HuH-7.5 (cell line): Measurements from ENCODE around the gene IL11RA.
"Not testable (repeated sequence)": the region's sequence is repeated elsewhere in the genome, so short reads cannot be mapped to it uniquely, and the experiment has no call there.

Experiments
- DNase-seq: peaks from one replicate; pipeline ENCODE4 v3.0.0; 2011; ENCODE audit warnings: low spot score

Gene IL11RA

DNA sequence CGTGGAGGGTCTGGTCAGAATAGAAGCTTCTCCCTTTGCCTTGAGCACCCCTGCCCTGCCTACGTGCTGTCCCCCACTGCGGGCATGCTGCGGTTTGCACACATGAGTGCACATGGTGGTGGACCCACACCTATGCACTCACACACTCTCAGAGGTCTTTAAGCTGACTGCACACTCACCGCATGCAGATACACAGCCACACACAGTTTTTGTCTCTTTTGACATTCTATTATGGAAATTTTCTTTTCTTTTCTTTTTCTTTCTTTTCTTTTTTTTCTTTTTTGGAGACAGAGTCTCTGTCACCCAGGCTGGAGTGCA lies 22.5 kb upstream of the IL11RA start:
- no peak for DNase-seq

DNA sequence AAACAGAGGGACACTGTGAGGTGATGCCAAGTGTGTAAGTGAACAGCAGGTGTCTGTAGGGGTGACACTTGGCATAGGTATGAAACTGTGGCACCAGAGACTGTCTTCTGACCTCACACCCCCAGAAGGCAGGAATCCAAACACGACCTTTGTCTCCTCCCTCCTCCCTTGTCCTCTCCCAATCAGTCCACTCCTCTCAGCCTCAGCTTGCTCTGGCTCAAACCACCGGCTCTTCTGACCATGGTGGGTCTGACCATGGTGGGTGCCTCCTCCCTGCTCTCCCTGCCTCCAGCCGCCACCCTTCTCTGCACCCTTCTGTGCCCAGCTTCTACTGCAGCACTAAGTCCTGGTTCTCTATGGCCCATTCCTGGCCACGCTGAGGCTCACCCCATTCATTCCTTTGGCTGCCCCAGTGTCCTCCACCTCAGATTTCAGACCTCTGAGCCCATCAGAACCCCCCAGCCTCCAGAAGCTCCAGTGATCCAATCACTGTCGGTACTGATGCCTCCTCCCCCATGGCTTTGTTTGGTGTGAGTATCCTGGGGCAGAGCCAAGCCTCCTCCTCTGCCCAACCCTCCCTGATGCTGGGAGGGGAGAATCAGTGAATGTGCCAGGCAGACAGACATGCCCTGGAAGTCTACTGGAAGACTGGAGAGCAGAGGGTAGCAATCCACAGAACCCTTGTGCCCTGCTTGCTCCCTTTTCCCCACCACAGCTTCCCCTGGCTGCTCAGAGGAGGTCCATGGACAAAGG lies 21.4 kb upstream of the IL11RA start:
- DNase-seq = no peak

DNA sequence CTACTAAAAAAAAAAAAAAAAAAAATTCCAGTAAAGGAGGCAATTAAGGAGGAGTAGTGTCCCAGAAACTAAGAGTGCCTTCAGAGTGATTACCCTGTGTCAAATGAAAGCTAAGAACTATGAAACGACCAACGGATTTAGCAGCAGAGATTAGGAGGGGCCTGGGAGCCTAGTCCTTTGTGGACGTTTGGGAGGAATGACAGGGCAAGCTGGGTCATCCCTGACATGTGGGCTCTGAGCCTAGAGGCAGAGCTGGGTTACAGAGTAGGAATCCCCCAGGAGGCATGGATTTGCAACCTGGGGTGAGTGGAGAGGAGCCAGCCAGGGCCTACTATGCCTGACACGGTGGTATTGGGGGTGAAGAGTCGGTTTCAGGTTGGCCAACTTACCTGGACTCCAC lies 18.8 kb upstream of the IL11RA start:
- DNase-seq = no peak

DNA sequence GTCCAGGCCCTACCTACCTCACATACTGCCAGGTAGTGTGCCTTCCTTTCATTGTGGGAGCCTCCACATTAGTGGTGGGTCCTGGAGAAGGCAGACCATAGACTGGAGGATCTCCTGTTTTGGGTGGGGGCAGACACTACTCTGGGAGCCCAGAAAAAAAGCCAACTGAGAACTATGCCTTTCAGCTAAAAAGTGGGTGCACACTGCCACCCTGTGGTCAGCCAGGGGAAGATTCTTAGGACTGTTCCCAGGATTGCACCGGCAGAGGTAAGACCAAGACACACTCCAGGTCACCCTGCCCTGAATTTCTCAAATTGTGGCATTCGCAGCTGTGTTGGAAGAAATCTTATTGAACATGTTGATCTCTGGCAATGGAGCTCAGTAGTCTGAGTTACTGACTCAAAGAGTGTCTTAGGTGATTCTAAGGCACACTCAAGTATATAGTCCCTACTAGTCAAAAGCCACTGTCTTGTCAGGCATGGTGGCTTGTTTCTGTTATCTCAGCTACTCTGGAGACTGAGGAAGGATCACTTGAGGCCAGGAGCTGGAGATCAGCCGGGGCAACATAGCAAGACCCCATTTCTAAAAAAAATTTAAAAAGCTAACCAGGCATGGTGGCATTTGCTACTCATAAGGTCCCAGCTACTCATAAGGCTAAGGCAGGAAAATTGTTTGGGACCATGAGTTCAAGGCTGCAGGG lies 18.0 kb upstream of the IL11RA start:
- DNase-seq = peak; percentile 65

DNA sequence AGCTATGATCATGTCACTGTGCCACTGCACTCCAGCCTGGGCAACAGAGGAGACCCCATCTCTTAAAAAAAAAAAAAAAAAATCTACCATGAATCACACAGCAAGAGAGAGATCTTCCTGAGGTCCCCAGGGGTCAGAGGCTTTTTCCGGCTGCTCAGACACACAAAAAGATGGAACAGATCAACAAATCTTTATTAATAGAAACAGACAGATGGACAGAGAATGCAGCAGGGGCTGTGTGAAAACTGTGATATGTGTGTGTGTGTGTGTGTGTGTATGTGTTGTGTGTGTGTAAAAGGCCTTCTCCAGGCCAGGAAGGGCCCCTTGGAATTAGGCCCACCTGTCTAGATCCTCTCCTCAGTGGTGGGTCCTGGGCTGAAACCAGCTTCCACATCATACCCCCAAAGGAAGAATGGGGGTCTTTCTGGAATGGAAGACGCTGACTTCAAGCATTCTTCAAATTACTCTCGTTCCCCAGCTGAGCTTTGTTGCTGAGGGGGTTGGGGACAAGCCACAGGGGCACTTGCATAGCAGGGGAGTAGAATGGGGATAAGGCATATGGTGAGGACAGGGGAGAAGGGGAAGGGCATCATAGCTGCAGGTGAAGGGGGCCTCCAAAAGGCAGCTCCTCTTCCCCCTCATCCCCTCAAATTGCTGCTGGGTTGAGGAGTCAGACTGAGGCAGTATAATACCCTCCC lies 17.3 kb upstream of the IL11RA start:
- no peak for DNase-seq

DNA sequence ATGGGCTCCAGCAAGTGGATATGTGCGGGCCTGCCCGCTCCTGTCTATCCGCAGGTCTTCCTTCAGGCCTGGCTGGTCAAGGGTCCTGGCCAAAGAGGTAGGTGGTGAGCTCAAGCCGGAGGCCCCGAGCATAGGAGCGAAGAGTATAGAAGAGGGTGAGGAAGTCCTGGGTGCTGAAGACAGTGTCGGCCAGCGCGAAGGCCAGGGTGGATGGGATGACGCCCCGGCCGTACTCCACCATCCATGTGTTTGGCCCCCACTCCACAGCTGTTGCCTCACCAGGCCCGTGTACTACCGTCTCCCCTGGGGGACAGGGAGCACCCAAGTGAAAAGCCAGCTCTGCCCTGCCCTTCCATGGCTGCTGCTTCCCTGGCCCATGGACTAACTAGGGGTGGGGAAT lies 16.4 kb upstream of the IL11RA start:
- DNase-seq = no peak

DNA sequence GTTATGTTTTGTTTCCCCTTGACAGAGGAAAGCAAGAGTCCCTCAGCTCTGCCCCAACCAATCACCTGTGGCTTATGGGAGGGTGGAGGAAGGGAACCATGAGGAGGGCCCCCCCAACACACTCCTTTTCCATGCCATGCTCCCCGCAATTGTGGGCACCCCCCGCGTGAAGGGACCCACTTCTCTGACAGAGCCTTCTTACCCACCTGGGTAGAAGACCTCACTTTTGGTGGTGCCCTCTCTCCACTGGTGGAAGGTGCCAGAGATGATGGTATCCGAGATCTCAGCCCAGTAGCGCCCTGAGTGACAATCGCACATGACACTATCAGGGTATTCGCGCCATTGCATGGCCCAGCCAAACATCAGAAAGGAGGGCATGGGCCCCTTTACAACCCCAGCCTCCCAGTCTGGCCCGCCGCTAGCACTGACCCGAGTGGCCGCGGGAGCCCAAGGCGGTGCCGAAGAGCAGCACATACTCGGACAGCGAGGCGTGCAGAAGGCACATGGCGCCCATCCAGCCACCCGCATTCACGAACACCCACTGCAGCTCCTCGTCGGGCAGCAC lies 15.1 kb upstream of the IL11RA start:
- no peak for DNase-seq

DNA sequence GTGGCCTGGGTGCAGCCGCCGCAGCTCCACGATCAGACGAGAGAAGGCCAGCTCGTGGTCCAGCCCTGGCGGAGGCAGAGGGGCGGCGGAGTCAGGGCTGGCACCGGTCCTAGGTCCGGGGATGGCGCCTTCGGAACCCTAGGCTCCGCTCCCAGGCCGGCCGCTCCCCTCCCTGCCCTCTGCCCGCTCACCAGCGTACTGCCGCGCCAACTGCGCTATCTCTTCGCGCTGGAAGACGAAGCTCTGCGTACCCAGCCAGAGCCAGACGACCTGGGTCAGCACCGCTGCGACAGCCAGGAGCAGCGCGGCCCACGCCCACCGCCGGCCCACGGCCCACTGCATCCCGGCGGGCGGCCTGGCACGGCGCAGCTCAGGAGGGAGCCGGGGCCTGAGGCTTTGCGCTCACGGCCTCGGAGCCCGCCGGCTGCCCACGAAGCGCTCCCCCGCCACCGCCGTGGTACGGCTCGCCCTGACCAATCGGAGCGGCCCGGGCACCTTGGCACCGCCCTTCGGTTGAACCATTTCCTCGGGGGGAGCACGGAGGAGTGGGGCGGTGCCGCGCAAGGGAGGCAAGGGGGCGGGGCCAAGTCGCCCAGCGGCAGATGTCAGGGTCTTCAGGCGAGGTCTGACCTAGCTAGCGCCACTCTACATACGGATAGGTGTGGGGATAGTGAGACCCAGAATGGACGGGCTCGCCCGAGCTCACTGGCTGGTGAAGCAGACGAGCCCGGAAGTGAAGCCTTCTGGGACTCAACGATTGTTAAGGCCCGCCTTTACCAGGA lies 14.4 kb upstream of the IL11RA start, which contains the start of gene SIGMAR1:
SIGMAR1 (minus strand) TSS at position 432 of the 782 bp plus-strand sequence; CDS start at position 342, 90 bp downstream.
- DNase-seq = peak; percentile 77

DNA sequence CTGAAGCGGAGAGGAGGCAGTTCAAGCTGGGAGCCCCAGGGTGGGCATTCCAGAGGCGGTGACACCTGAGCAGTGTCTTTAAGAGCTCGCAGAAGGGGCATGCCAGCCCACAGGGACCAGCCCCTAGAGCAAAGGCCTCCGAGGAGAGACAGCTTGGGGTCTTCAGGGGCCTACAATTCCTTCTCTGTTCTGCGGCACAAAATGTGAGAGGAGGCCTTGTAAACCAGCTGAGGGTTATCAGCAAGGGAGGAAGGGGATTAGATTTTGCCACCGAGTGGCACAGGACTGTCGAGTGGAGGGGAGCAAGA lies 13.9 kb upstream of the IL11RA start:
- DNase-seq = no peak

DNA sequence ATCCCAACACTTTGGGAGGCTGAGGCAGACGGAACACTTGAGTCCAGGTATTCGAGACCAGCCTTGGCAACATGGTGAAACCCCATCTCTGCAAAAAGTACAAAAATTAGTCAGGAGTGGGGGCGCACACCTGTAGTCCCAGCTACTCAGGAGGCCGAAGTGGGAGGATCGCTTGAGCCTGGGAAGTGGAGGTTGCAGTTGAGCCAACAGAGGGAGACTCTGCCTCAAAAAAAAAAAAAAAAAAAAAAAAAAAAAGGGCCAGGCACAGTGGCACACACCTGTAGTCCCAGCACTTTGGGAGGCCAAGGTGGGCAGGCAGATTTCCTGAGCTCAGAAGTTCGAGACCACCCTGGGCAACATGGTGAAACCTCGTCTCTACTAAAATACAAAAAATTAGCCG lies 12.7 kb upstream of the IL11RA start:
- not testable (repeated sequence) for DNase-seq

DNA sequence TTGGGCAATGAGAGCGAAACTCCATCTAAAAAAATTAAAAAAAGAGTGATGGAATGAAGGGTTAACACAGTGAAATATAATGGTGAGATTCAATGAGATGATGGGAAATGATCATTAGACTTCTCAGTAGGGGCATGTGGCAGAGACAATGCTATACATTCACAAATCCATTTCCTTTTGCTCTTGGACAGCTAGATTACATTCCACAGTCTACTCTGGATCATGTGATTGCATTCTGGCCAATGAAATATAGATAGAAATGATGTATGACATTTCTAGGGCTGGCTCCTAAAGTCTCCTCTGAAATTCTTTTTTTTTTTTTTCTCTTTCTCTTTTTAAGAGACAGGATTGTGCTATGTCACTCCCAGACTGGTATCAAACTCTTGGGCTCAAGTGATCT lies 9.3 kb upstream of the IL11RA start:
- no peak for DNase-seq

DNA sequence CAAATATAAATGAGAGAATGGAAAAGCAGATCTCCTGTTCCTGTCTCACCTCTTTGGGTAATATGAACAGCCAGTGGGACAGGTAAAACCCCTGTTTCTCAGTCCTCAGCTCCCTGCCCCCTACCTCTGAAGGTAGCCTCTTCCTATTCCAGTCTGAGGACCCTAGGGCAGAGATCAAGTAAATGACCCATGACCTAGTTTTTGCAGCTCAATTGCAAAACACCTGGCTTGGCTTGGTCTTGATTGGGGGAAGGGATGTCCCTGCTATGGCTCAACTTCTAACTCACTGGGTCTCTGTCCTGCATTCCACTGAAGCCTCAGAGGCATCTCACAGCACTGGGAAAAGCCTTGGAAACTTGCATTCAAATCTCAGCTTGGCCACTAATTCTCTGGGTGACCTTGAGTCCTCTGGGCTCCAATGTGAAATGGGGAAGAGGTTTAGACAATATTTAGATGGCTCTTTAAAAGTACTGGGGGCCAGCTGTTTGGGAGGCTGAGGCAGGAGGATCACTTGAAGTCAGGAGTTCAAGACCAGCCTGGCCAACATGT lies 7.1 kb upstream of the IL11RA start:
- no peak for DNase-seq

DNA sequence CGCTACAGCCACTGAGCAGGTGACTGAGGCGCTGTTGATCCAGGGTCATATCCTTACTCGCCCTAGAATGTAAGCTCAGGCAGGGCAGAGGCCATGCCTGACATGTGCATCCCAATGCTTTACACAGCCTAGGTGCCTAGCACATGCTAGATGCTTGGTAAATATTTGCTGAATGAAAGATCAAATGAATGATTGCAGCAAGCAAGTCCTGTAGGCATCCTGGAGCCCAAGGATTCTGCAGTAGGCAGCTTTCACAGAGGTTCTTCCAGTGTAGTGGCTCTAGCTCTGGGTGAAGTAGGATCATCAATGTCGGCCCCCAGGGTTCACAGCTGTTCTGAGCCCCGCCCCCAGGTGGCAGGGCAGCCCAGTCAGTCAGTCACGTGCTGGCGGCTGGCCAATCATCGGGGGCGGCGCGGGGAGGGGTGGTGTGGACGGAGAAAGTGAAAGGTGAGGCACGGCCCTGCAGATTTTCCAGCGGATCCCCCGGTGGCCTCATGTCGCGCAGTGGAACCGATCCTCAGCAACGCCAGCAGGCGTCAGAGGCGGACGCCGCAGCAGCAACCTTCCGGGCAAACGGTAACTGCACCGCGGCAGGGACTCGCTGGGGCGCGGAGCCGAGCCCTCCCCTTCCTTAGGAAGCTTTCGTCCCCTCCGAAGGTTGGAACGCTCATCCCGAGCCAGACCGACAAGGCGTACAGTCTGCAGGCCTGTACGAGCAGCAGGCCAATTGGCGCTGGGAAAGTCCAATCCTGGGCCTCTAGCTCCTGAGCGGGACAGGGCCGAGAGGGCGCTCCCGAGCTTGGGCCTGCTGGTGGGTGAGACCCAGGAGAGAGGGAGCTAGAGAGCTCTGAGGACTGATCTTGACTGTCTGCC lies 5.5 kb upstream of the IL11RA start, which contains the start of gene GALT:
GALT (plus strand) TSS at position 465 of the 873 bp plus-strand sequence; CDS start at position 495, 30 bp downstream.
- DNase-seq = peak; percentile 84

DNA sequence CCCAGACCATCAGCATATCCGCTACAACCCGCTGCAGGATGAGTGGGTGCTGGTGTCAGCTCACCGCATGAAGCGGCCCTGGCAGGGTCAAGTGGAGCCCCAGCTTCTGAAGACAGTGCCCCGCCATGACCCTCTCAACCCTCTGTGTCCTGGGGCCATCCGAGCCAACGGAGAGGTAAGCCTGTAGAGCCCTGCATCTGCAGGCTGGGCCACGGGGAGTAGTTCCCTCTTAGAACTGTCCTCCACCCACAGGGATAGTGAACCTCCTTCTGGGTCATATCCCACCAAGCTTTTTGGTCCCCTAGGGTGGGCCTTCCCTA lies 4.9 kb upstream of the IL11RA start:
- DNase-seq = no peak

DNA sequence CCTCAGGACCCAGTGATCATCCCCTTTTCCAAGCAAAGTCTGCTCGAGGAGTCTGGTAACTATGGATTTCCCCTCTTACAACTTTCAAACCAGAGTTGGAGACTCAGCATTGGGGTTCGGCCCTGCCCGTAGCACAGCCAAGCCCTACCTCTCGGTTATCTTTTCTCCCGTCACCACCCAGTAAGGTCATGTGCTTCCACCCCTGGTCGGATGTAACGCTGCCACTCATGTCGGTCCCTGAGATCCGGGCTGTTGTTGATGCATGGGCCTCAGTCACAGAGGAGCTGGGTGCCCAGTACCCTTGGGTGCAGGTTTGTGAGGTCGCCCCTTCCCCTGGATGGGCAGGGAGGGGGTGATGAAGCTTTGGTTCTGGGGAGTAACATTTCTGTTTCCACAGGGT lies 4.3 kb upstream of the IL11RA start:
- no peak for DNase-seq

DNA sequence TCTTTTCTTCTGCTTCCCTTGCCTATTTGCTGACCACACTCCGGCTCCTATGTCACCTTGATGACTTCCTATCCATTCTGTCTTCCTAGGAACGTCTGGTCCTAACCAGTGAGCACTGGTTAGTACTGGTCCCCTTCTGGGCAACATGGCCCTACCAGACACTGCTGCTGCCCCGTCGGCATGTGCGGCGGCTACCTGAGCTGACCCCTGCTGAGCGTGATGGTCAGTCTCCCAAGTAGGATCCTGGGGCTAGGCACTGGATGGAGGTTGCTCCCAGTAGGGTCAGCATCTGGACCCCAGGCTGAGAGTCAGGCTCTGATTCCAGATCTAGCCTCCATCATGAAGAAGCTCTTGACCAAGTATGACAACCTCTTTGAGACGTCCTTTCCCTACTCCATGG lies 3.3 kb upstream of the IL11RA start:
- DNase-seq = no peak

DNA sequence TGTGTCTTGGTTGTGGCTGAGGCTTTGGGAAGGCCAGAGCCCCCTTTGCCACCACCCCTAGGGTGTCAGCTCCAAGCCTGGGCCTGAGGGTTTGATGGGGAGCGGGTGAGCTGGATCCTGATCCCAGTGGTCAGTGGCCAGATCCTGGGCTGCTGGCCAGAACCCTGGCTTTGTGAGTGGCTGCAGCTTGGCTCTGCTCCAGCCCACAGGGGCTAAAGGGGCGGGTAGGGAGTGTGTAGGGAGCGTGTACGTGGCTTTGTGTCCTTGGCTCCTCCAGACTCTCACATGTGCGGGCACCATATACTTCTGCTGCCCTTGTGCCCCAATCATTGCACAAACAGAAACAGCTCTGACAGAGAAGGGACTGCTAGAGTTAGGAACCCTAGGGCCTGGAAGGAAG lies 1.2 kb upstream of the IL11RA start:
- DNase-seq = no peak

DNA sequence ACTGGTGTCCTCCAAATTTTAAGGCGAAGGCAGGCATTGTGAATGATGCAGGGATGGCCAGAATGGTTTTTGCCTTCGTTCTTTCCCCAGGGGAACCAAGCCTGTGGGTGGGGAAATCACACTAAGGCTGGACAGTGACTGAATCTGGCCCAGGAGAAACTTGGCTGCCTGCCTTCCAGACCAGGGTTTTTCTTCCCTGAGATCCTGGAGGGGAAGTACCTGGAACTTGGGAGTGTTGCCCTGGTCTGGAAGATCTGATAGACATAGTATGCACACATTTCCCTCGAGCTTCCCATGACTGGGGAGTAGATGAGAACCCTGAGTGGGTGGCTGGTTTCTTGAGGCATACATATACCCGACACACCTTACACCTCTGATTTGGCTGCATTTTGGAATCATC lies 664 bp upstream of the IL11RA start:
- DNase-seq = no peak

DNA sequence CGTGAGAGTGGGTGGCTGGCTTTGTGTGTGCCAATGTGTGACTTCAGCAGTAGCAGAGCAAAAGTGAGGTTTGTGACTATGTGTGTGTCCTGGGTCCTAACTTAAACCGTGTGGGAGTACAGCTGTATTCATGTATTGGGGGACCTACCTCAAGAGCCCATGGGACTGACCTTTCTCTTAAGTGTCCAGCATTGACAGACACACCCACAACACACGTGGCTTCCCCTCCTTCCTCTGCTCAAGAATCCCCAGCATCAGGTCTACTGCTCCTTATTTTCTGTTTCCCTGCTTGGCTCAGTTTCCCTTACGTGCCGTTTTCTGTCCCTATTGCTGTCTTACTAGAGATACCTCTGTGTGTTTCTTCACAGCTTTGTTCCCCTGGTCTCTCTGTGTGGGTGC lies 616 bp downstream of the IL11RA start:
- DNase-seq = no peak

DNA sequence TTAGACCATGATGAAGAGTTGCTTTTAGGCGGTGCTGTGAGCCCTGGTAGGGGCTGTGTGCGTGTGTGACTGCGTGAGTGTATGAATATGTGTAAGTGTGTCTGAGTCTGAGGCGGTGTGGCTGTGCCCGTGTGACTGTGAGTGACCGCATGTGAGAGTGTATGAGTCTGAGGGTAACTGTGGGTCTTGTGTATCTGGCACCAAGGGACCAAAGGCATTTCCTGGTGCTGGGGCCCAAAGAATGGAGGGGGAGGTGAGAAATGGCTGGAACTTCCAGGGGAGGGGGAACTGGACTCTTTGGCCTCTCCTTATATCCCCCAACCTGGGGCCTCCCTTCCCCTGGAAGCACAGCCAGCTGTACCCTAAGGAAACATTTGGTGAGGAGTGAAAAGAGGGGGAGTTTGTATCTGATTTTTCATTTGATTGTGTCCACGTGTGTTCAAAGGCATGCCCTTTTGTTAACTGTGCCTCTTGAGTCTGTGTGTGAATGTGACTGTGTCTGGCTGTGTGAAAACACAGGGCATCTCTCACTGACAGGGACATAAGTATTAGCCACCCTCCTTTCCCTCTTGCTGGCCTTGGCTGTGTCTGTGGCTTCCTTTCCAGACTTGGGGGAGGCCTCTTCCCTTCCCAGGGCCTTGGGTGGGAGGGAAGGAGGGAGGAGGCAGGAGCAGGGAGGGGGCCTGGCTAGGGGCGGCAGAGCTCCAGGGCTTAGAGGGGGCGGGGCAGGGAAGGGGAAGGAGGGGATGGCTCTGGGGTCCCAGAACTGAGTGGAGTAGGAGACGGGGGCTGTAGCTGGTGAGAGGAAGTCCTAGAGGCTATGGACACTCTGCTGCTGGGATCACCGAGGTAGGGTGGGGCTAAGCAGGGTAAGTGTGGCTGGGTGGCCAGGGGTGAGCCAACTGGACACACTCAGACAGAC lies 1.4 kb downstream of the IL11RA start:
- DNase-seq = no peak
